Islet precursor cell (in vitro differentiated cells): ENCODE results near the gene CEP70.
"Not testable (repeated sequence)": the region's sequence is repeated elsewhere in the genome, so short reads cannot be mapped to it uniquely, and the experiment has no call there.

Experiments
- DNase-seq: peaks from one replicate; pipeline ENCODE4 v3.0.0-alpha.2; 2018

The CEP70 gene

GRCh38 chr3:138467931-138468330 is 126.1 kb downstream of the CEP70 start:
- peak; percentile 43 for DNase-seq

GRCh38 chr3:138465925-138466324 is 128.1 kb downstream of the CEP70 start:
- no peak for DNase-seq

- no peak for DNase-seq
Observed at GRCh38 chr3:138465451-138465850, 128.6 kb downstream of the CEP70 start.

- peak; percentile 79 for DNase-seq
Observed at GRCh38 chr3:138464491-138464860, 129.6 kb downstream of the CEP70 start.

- DNase-seq: no peak
Observed at GRCh38 chr3:138463724-138464490, 130.2 kb downstream of the CEP70 start.

- DNase-seq: peak; percentile 36
Observed at GRCh38 chr3:138461896-138462295, 132.2 kb downstream of the CEP70 start.

- peak; percentile 50 for DNase-seq
Observed at GRCh38 chr3:138461246-138461645, 132.8 kb downstream of the CEP70 start.

GRCh38 chr3:138460536-138461205 is 133.4 kb downstream of the CEP70 start:
- peak; percentile 37 for DNase-seq

GRCh38 chr3:138459619-138460535 is 134.2 kb downstream of the CEP70 start:
- DNase-seq: peak; percentile 49

GRCh38 chr3:138458774-138459499 is 135.1 kb downstream of the CEP70 start:
- DNase-seq: peak; percentile 43

GRCh38 chr3:138457863-138458735 is 136.0 kb downstream of the CEP70 start:
- peak; percentile 45 for DNase-seq

GRCh38 chr3:138456961-138457862 is 136.8 kb downstream of the CEP70 start:
- DNase-seq: peak; percentile 59

GRCh38 chr3:138455801-138456716 is 138.0 kb downstream of the CEP70 start:
- DNase-seq: no peak

- DNase-seq: not testable (repeated sequence)
Observed at GRCh38 chr3:138453940-138454339, 140.1 kb downstream of the CEP70 start.

- DNase-seq: peak; percentile 71
Observed at GRCh38 chr3:138452436-138452835, 141.6 kb downstream of the CEP70 start.

GRCh38 chr3:138451595-138452162 is 142.4 kb downstream of the CEP70 start:
- peak; percentile 47 for DNase-seq

GRCh38 chr3:138450704-138451424 is 143.2 kb downstream of the CEP70 start:
- DNase-seq: peak; percentile 51

- DNase-seq: no peak
Observed at GRCh38 chr3:138450181-138450580, 143.9 kb downstream of the CEP70 start.
